Hepatic stellate cell (primary cell): ENCODE measurements around the gene ASGR1.
"Not testable (repeated sequence)": the region's sequence is repeated elsewhere in the genome, so short reads cannot be mapped to it uniquely, and the experiment has no call there.

Source experiments
- DNase-seq: peaks from one replicate; pipeline ENCODE4 v3.0.0; 2011; ENCODE audit warnings: low spot score

The ASGR1 gene

GRCh38 chr17:7191069-7191468 lies 11.9 kb upstream of the ASGR1 start:
- no peak for DNase-seq

GRCh38 chr17:7190276-7190917 lies 11.2 kb upstream of the ASGR1 start:
- DNase-seq: no peak

GRCh38 chr17:7186241-7186640 lies 7.1 kb upstream of the ASGR1 start:
- no peak for DNase-seq

GRCh38 chr17:7184647-7185046 lies 5.5 kb upstream of the ASGR1 start:
- no peak for DNase-seq

- DNase-seq: no peak
Observed at GRCh38 chr17:7184091-7184488, 4.9 kb upstream of the ASGR1 start.

- no peak for DNase-seq
Observed at GRCh38 chr17:7183433-7184090, 4.4 kb upstream of the ASGR1 start.

GRCh38 chr17:7182101-7182500 lies 2.9 kb upstream of the ASGR1 start:
- DNase-seq: not testable (repeated sequence)

GRCh38 chr17:7178973-7179316 lies 225 bp downstream of the ASGR1 start:
- DNase-seq: no peak

GRCh38 chr17:7177954-7178477 lies 1.2 kb downstream of the ASGR1 start:
- no peak for DNase-seq

- peak; percentile 90 for DNase-seq
Observed at GRCh38 chr17:7177191-7177953, 1.8 kb downstream of the ASGR1 start.

GRCh38 chr17:7176841-7177190 lies 2.4 kb downstream of the ASGR1 start:
- no peak for DNase-seq

GRCh38 chr17:7176107-7176840 lies 2.9 kb downstream of the ASGR1 start:
- no peak for DNase-seq

GRCh38 chr17:7175330-7175733 lies 3.8 kb downstream of the ASGR1 start:
- no peak for DNase-seq

- DNase-seq: no peak
Observed at GRCh38 chr17:7174603-7175326, 4.4 kb downstream of the ASGR1 start.

GRCh38 chr17:7173687-7174602 lies 5.2 kb downstream of the ASGR1 start:
- peak; percentile 47 for DNase-seq

GRCh38 chr17:7172522-7173191 lies 6.5 kb downstream of the ASGR1 start:
- not testable (repeated sequence) for DNase-seq

GRCh38 chr17:7169565-7169908 lies 9.6 kb downstream of the ASGR1 start:
- not testable (repeated sequence) for DNase-seq

- not testable (repeated sequence) for DNase-seq
Observed at GRCh38 chr17:7168841-7169564, 10.2 kb downstream of the ASGR1 start.

- no peak for DNase-seq
Observed at GRCh38 chr17:7167832-7168231, 11.3 kb downstream of the ASGR1 start.

GRCh38 chr17:7166873-7167272 lies 12.3 kb downstream of the ASGR1 start:
- DNase-seq: no peak
